DOHH2 (cell line): Measurements from ENCODE around the gene PTPRN2.

Experiments used
- CTCF ChIP-seq: fragments of 200-600 bp; sonication (generic); IDR thresholded peaks from one replicate; pipeline ENCODE4 v1.5.1; 2014; ENCODE audit warnings: antibody characterized with exemption, mild to moderate bottlenecking, low read depth, low read length; ENCODE audit not compliant: poor library complexity, severe bottlenecking
- EZH2phosphoT487 ChIP-seq: fragments of 200-600 bp; sonication (generic); IDR thresholded peaks from 2 replicates; pipeline ENCODE4 v1.6.1; 2017; ENCODE audit warnings: borderline replicate concordance, mild to moderate bottlenecking, antibody characterized with exemption, low read length, moderate library complexity, mixed read lengths

GRCh38 chr7:157675427-157675927 lies 912.1 kb downstream of the PTPRN2 start:
- TF ChIP-seq CTCF (no peak), EZH2phosphoT487 (no peak)
